Amniotic epithelial cell (primary cell): Measurements from ENCODE around the gene FAM47B.

Experiments used
- DNase-seq: peaks from one replicate; pipeline ENCODE4 v3.0.0-alpha.2; 2010; ENCODE audit warnings: low read depth

FAM47B gene

GRCh38 chrX:34942496-34942895 lies at the start of gene FAM47B:
TSS of gene FAM47B (plus strand) at chrX:34942796. CDS start at chrX:34942832, 36 bp downstream.
- no peak for DNase-seq

- DNase-seq: no peak
Measured at GRCh38 chrX:34893741-34894140, 48.9 kb upstream of the FAM47B start.

GRCh38 chrX:34900691-34901090 lies 41.9 kb upstream of the FAM47B start:
- DNase-seq: peak; percentile 81

- DNase-seq: no peak
Measured at GRCh38 chrX:34901761-34902160, 40.8 kb upstream of the FAM47B start.

GRCh38 chrX:34903316-34903715 lies 39.3 kb upstream of the FAM47B start:
- no peak for DNase-seq

GRCh38 chrX:34909151-34909550 lies 33.4 kb upstream of the FAM47B start:
- DNase-seq: no peak

GRCh38 chrX:34915463-34916225 lies 27.0 kb upstream of the FAM47B start:
- DNase-seq: no peak

- no peak for DNase-seq
Measured at GRCh38 chrX:34917146-34917545, 25.4 kb upstream of the FAM47B start.

GRCh38 chrX:34918091-34918736 lies 24.4 kb upstream of the FAM47B start:
- peak; percentile 57 for DNase-seq

- peak; percentile 39 for DNase-seq
Measured at GRCh38 chrX:34918856-34919255, 23.7 kb upstream of the FAM47B start.

GRCh38 chrX:34927866-34928265 lies 14.7 kb upstream of the FAM47B start:
- DNase-seq: no peak

GRCh38 chrX:34943235-34943634 lies 639 bp downstream of the FAM47B start:
- DNase-seq: no peak

- peak; percentile 26 for DNase-seq
Measured at GRCh38 chrX:34956916-34957315, 14.3 kb downstream of the FAM47B start.

GRCh38 chrX:34961662-34962061 lies 19.1 kb downstream of the FAM47B start:
- no peak for DNase-seq

GRCh38 chrX:34972206-34972605 lies 29.6 kb downstream of the FAM47B start:
- no peak for DNase-seq

- no peak for DNase-seq
Measured at GRCh38 chrX:34978171-34978570, 35.6 kb downstream of the FAM47B start.

- DNase-seq: no peak
Measured at GRCh38 chrX:34987646-34988045, 45.0 kb downstream of the FAM47B start.
